NB4 (cell line): Measurements from ENCODE around the gene CALN1.

Source experiments
- DNase-seq: peaks from one replicate; pipeline ENCODE4 v3.0.0; 2010; ENCODE audit warnings: low read depth
- H3K4me3 ChIP-seq: one replicate; pipeline ENCODE4 v1.5.1; 2011; ENCODE audit warnings: mild to moderate bottlenecking, low read depth, low read length, moderate library complexity
- MYC ChIP-seq: IDR thresholded peaks from 2 replicates; pipeline ENCODE4 v1.6.1; 2011; ENCODE audit warnings: low read depth, low read length
- POLR2A ChIP-seq: IDR thresholded peaks from 2 replicates; pipeline ENCODE4 v1.6.1; 2011; ENCODE audit warnings: mild to moderate bottlenecking; ENCODE audit not compliant: insufficient read length; ENCODE audit errors: extremely low read depth
- TF ChIP-seq, protein P1 (sequence below): IDR thresholded peaks from 2 replicates; pipeline ENCODE4 v1.6.1; 2011; ENCODE audit warnings: low read depth, low read length
- TF ChIP-seq, protein P2 (sequence below): IDR thresholded peaks from one replicate; pipeline ENCODE4 v1.5.1; 2012; ENCODE audit warnings: low read depth, low read length

Gene CALN1

DNA sequence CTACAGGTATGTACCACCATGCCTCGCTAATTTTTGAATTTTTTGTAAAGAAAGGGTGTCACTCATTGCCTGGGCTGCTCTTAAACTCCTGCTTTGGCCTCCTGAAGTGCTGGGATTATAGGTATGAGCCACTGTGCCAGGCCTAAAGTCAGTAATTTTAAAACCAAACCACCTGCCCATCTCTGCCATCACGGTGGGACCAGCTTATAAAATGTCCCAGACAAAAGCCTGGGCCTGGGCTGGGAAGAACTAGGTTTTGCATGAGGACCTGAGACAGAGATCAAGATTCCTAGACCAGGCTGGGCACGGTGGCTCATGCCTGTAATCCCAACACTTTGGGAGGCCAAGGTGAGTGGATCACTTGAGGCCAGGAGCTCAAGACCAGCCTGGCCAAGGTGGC is 395.6 kb downstream of the CALN1 start:
- H3K4me3 ChIP-seq, result no peak overlapping the region
- TF ChIP-seq, protein P1, sequence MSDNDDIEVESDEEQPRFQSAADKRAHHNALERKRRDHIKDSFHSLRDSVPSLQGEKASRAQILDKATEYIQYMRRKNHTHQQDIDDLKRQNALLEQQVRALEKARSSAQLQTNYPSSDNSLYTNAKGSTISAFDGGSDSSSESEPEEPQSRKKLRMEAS, result no peak
- TF ChIP-seq POLR2A (no peak), MYC (no peak)
- TF ChIP-seq, protein P2, sequence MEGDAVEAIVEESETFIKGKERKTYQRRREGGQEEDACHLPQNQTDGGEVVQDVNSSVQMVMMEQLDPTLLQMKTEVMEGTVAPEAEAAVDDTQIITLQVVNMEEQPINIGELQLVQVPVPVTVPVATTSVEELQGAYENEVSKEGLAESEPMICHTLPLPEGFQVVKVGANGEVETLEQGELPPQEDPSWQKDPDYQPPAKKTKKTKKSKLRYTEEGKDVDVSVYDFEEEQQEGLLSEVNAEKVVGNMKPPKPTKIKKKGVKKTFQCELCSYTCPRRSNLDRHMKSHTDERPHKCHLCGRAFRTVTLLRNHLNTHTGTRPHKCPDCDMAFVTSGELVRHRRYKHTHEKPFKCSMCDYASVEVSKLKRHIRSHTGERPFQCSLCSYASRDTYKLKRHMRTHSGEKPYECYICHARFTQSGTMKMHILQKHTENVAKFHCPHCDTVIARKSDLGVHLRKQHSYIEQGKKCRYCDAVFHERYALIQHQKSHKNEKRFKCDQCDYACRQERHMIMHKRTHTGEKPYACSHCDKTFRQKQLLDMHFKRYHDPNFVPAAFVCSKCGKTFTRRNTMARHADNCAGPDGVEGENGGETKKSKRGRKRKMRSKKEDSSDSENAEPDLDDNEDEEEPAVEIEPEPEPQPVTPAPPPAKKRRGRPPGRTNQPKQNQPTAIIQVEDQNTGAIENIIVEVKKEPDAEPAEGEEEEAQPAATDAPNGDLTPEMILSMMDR, result no peak
- DNase-seq, result no peak

DNA sequence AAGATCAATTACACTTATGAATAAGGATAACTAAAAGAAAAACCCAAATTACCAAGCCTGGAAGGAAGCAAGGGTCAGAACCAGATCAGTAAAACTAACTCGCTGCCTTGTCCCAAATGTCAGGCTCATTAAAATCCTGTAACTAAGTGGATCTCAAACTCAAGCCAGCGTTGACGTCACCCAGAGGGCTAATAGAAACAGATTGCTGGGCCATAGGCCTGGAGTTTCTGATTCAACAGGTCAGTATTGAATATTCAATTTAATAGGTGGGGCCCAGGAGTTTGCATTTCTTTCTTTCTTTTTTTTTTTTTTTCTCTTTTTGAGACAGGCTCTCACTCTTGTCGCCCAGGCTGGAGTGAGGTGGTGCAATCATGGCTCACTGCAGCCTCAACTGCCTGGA is 397.0 kb downstream of the CALN1 start:
- H3K4me3 ChIP-seq, result no peak overlapping the region
- TF ChIP-seq, protein P2, result no peak
- TF ChIP-seq MYC (no peak), POLR2A (no peak)
- TF ChIP-seq, protein P1, result no peak
- no peak for DNase-seq

DNA sequence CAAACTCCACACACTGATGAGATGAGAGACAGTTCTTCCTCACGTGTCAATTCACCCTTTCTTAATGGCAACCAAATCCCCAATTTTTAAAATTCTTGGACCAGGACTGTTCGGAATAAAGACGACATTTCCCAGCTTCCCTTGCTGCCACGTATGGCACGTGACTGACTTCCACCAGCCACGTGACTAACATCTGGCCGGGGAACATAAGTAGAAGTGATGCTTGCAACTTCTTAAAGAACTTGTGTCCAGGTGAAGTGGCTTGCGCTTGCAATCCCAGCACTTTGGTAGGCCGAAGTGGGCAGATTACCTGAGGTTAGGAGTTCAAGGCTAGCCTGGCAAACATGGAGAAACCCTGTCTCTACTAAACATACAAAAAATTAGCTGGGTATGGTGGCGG is 405.1 kb downstream of the CALN1 start:
- no peak for DNase-seq
- TF ChIP-seq POLR2A (no peak), MYC (no peak)
- TF ChIP-seq, protein P1, result no peak
- TF ChIP-seq, protein P2, result no peak
- no peak overlapping the region for H3K4me3 ChIP-seq

DNA sequence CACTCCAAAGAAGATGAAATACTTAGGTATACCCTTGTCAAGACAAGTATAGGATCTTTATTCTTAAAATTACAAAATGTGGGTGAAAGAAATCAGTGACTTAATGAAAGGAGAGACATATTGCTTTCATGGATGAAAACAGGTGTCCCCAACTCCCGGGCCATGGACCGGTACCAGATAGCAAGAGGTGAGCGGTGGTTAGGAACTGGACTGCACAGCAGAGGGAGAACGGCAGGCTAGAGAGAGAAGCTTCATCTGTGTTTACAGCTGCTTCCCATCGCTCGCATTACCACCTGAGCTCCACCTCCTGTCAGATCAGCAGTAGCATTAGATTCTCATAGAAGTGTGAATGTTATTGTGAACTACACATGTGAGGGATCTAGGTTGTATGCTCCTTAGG is 408.9 kb downstream of the CALN1 start:
- no peak overlapping the region for H3K4me3 ChIP-seq
- TF ChIP-seq, protein P1, result no peak
- no peak for TF ChIP-seq MYC
- TF ChIP-seq, protein P2, result no peak
- no peak for TF ChIP-seq POLR2A
- no peak for DNase-seq

DNA sequence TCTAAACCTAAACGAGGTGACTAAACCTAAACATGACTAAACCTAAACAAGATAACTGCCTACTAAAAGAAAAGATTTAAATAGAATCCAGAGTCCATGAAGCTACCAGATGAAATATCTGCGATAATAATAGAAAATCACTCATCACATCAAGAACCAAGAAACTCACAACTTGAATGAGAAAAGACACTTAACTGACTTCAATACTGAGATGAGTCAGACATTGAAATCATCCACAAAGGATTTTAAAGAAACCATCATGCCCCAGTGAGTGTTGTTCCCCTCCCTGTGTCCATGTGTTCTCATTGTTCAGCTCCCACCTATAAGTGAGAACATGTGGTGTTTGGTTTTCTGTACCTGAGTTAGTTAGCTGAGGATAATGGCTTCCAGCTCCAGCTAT is 416.0 kb downstream of the CALN1 start:
- DNase-seq, result no peak
- no peak overlapping the region for H3K4me3 ChIP-seq
- TF ChIP-seq, protein P1, result no peak
- TF ChIP-seq, protein P2, result no peak
- TF ChIP-seq MYC (no peak), POLR2A (no peak)

DNA sequence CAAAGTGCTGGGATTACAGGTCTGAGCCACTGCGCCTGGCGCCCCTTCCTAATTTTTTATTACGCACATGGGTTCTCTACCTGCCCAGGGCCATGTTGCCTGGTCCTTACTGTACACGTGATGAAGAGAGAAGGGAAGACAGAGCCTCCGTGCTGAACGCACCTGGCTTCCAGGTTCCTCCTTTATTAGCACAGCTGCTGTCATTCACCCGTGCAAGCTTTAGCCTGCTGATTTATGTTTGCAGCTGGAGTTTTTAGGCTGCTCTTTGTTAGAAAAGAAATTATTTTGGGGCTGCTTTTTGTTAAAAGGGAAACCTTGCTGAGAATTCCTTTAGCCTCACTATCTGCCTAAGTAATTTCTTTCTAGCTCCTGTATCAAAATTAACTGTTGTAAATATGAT is 417.0 kb downstream of the CALN1 start:
- DNase-seq, result no peak
- H3K4me3 ChIP-seq, result no peak overlapping the region
- TF ChIP-seq MYC (no peak), POLR2A (no peak)
- TF ChIP-seq, protein P2, result no peak
- TF ChIP-seq, protein P1, result no peak
